GM21786 (cell line): ENCODE results near the gene RBL2.
"Not testable (repeated sequence)": the region's sequence is repeated elsewhere in the genome, so short reads cannot be mapped to it uniquely, and the experiment has no call there.

Experiments
- ATAC-seq: cut with Tn5 transposase; IDR thresholded peaks from one replicate; pipeline ENCODE4 v1.9.1; 2021; ENCODE audit not compliant: unreplicated experiment

RBL2 gene, protein sequence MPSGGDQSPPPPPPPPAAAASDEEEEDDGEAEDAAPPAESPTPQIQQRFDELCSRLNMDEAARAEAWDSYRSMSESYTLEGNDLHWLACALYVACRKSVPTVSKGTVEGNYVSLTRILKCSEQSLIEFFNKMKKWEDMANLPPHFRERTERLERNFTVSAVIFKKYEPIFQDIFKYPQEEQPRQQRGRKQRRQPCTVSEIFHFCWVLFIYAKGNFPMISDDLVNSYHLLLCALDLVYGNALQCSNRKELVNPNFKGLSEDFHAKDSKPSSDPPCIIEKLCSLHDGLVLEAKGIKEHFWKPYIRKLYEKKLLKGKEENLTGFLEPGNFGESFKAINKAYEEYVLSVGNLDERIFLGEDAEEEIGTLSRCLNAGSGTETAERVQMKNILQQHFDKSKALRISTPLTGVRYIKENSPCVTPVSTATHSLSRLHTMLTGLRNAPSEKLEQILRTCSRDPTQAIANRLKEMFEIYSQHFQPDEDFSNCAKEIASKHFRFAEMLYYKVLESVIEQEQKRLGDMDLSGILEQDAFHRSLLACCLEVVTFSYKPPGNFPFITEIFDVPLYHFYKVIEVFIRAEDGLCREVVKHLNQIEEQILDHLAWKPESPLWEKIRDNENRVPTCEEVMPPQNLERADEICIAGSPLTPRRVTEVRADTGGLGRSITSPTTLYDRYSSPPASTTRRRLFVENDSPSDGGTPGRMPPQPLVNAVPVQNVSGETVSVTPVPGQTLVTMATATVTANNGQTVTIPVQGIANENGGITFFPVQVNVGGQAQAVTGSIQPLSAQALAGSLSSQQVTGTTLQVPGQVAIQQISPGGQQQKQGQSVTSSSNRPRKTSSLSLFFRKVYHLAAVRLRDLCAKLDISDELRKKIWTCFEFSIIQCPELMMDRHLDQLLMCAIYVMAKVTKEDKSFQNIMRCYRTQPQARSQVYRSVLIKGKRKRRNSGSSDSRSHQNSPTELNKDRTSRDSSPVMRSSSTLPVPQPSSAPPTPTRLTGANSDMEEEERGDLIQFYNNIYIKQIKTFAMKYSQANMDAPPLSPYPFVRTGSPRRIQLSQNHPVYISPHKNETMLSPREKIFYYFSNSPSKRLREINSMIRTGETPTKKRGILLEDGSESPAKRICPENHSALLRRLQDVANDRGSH

DNA sequence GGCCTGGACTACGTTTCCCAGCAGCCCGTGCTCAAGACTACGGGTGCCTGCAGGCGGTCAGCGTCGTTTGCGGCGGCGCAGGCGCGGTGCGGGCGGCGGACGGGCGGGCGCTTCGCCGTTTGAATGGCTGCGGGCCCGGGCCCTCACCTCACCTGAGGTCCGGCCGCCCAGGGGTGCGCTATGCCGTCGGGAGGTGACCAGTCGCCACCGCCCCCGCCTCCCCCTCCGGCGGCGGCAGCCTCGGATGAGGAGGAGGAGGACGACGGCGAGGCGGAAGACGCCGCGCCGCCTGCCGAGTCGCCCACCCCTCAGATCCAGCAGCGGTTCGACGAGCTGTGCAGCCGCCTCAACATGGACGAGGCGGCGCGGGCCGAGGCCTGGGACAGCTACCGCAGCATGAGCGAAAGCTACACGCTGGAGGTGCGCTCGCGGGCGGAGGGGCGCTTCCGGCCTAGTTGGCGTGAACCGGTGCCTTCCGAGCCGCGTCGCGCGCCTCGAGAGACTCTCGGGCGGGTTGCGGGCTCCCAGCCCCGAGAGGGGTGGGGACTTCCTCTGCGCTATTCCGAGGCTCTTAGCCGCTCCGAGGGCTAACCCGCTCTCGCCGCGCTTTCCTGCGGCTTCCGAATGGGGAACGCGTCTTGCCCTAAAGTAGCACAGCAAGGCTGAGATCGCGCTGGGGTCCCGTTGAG, at the start of gene RBL2:
TSS of gene RBL2 (plus strand) at position 95 of the 689 bp plus-strand sequence. CDS start at position 181, 86 bp downstream.
- peak; percentile 63 for ATAC-seq

DNA sequence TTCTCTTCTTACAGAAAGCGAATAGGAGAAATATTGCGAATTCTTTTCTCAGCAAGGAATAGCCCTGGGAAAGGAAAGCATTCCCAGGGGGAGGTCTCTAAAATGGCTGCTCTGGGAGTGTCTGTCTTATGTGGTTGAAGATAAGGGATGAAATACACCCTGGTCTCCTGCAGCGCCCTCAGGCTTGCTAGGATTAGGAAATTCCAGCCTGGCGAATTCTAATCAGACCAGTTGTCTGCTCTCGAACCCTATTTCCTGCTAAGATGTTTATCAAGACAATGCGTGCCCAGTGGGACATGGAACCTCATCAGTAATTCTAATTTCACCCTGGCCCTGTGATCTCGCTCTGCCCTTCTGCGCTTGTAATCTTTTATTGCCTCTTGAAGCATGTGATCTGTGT, 49.7 kb upstream of the RBL2 start:
- ATAC-seq = not testable (repeated sequence)

DNA sequence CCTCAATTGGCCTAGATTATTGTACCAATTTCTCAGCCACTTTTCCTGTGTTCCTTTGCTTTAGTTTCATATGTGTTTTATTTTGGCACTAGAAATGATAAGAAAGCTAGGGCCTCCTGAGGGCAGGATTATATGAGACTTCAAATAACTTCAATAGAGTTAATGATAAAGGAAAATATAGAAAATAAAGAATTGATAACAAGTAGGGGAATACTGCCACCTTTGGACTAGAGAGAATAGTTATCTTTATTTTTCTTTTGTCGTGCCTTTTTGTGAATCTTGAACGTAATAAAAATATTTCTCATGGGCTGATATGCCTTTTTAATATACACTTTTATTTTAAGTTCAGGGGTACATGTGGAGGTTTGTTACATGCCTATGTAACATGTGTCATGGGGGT, 29.3 kb upstream of the RBL2 start:
- no peak for ATAC-seq

GRCh38 chr16:53412549-53412948, 21.7 kb upstream of the RBL2 start:
- no peak for ATAC-seq

DNA sequence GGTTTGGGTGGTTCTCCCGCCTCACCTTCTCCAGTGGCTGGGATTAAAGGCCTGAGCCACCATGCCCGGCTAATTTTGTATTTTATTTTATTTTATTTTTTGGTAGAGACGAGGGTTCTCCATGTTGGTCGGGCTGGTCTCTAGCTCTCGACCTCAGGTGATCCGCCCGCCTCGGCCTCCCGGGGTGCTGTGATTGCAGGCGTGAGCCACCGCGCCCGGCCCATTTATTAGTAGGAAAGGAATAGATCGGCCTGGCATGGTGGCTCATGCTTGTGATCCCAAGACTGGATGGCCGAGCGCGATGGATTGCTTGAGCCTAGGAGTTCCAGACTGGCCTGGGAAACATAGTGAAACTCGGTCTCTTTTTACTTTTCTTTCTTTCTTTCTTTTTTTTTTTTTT, 20.4 kb upstream of the RBL2 start:
- ATAC-seq = no peak

DNA sequence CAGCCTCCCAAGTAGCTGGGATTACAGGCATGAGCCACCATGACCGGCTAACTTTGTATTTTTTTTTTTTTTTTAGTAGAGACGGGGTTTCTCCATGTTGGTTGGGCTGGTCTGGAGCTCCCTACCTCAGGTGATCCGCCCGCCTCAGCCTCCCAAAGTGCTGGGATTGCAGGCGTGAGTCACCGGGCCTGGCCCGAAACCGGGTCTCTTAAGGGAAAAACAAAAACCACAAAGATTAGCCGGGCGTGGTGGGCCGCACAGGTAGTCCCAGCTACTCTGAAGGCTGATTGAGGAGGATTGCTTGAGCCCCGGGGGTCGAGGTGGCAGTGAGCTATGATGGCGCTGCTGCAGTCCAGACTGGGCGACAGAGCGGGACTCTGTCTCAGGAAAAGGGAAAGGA, 19.9 kb upstream of the RBL2 start:
- no peak for ATAC-seq

GRCh38 chr16:53415504-53415903, 18.8 kb upstream of the RBL2 start:
- no peak for ATAC-seq

DNA sequence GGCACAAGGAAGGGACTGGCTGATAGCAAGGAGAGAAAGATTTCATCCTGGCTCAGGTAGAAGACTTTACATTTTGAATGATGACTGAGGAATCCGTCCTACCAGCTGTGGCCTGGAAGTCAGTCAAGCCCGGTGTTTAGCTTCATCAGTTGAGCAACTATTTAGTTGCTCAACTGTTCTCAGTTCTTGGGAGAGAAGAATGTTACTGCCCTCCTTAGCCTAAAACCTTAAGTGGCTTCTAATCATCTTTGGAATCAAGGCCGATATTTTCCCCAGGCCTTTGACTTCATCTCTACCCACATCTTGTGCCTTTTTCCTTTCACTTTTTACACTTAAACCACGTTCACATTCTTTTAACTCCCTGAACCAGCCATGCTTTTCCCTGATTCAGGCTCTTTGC, 17.3 kb upstream of the RBL2 start:
- ATAC-seq = no peak

GRCh38 chr16:53417976-53418375, 16.3 kb upstream of the RBL2 start:
- ATAC-seq = no peak

- ATAC-seq = not testable (repeated sequence)
Observed at GRCh38 chr16:53419383-53419709, 14.9 kb upstream of the RBL2 start.

DNA sequence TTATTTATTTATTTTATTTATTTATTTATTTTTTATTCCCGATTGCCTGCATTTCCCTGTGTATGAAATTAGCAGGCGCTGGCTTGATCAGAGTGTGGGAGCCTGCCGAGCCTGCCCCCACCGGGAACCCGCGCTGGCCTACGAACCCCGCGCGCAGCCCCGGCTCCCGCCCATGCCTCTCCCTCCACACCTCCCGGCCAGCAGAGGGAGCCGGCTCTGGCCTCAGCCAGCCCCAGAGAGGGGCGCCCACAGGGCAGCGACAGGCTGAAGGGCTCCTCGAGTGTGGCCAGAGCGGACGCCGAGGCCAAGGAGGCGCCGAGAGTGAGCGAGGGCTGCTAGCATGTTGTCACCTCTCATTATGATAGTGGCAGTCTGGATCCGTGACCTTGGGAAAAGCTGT, 13.0 kb upstream of the RBL2 start:
- ATAC-seq = no peak

DNA sequence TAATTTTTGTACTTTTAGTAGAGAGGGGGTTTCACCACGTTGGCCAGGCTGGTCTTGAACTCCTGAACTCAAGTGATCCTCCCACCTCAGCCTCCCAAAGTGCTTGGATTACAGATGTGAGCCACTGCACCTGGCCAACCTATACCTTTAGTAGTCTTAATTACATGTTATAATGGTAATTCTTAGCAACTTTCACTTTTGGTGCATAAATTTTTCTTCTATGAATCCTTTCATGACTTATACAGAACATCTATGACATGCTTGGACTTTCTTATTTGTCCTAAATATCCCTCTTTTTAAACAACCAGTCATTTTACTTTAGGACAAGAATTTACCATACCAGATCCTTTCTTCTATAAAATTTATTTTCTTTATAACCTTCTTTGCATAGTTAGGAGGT, 10.3 kb upstream of the RBL2 start:
- not testable (repeated sequence) for ATAC-seq

- ATAC-seq = no peak
Observed at GRCh38 chr16:53428681-53429080, 5.6 kb upstream of the RBL2 start.

GRCh38 chr16:53429221-53429943, 4.9 kb upstream of the RBL2 start:
- ATAC-seq = no peak

- no peak for ATAC-seq
Observed at GRCh38 chr16:53430363-53430762, 3.9 kb upstream of the RBL2 start.

GRCh38 chr16:53433509-53433908, 762 bp upstream of the RBL2 start:
- ATAC-seq = no peak

GRCh38 chr16:53433930-53434376, 318 bp upstream of the RBL2 start:
- ATAC-seq = no peak

- peak; percentile 88 for ATAC-seq
Observed at GRCh38 chr16:53435066-53435688, 906 bp downstream of the RBL2 start.

DNA sequence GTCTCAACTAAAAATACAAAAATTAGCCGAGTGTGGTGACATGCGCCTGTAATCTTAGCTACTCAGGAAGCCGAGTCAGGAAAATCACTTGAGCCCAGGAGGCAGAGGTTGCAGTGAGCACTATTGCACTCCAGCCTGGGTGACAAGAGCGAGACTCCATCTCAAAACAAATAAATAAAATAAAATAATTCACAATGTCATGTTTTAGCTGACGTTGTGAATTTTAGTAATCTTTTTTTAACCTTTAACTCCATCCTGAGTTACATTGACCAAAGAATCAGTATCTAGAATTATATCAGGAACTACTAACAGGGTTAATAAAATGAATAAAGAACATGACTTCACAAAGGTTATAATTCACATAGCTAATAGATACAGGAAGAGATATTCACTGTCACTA, 5.9 kb downstream of the RBL2 start:
- no peak for ATAC-seq

- ATAC-seq = no peak
Observed at GRCh38 chr16:53445534-53445933, 11.3 kb downstream of the RBL2 start.
